Measurements from ENCODE around the gene WNT16. TPM values are rescaled to one million over a fixed set of nuclear protein-coding genes. Genes with fewer than 3 reads are reported as not detected.

The WNT16 gene
- total RNA-seq, 1 donor, result under 0.01 TPM

GRCh38 chr7:121379930-121380329 is 51.1 kb downstream of the WNT16 start:
- Histone ChIP-seq H3K79me2 (ENCODE audit: insufficient read depth, low read length) (peaks cover 71% of the 10 kb centered on the region), H3K9me3 (ENCODE audit: low read depth, low read length) (no peaks in the 10 kb centered on the region), H3K4me2 (ENCODE audit: insufficient read depth, low read length) (no peak overlapping the region), H3K27ac (ENCODE audit: low read depth, low read length) (no peak overlapping the region), H3K4me3 (ENCODE audit: insufficient read depth, low read length) (no peak overlapping the region), H3K4me1 (ENCODE audit: insufficient read depth, low read length) (peaks cover under 1% of the 10 kb centered on the region), H4K20me1 (ENCODE audit: insufficient read depth, low read length) (peaks cover 19% of the 10 kb centered on the region), H3K27me3 (ENCODE audit: insufficient read depth, low read length) (no peaks in the 10 kb centered on the region), H2AFZ (ENCODE audit: low read length) (no peak overlapping the region), H3K36me3 (ENCODE audit: insufficient read depth, low read length) (peaks cover 36% of the 10 kb centered on the region)
- no peak for DNase-seq (ENCODE audit: insufficient read length, low spot score, missing footprints)
- no peak for TF ChIP-seq CTCF (IDR thresholded peaks at IDR 0.05; ENCODE audit: extremely low read depth, low read depth, low read length)

- H3K27me3 ChIP-seq (ENCODE audit: insufficient read depth, low read length), result no peaks in the 10 kb centered on the region
- peaks cover 23% of the 10 kb centered on the region for H3K36me3 ChIP-seq (ENCODE audit: insufficient read depth, low read length)
- no peak overlapping the region for H3K27ac ChIP-seq (ENCODE audit: low read depth, low read length)
- no peaks in the 10 kb centered on the region for H3K9me3 ChIP-seq (ENCODE audit: low read depth, low read length)
- peaks cover 8% of the 10 kb centered on the region for H3K4me1 ChIP-seq (ENCODE audit: insufficient read depth, low read length)
- TF ChIP-seq CTCF (IDR thresholded peaks at IDR 0.05; ENCODE audit: extremely low read depth, low read depth, low read length), result no peak
- H2AFZ ChIP-seq (ENCODE audit: low read length), result no peak overlapping the region
- H3K4me3 ChIP-seq (ENCODE audit: insufficient read depth, low read length), result no peak overlapping the region
- peaks cover 85% of the 10 kb centered on the region for H3K79me2 ChIP-seq (ENCODE audit: insufficient read depth, low read length)
- H3K4me2 ChIP-seq (ENCODE audit: insufficient read depth, low read length), result no peak overlapping the region
- DNase-seq (ENCODE audit: insufficient read length, low spot score, missing footprints), result no peak
- peaks cover 31% of the 10 kb centered on the region for H4K20me1 ChIP-seq (ENCODE audit: insufficient read depth, low read length)
Measured at GRCh38 chr7:121382473-121382872, 53.7 kb downstream of the WNT16 start.

GRCh38 chr7:121383235-121383910 is 54.6 kb downstream of the WNT16 start:
- no peaks in the 10 kb centered on the region for H3K27me3 ChIP-seq (ENCODE audit: insufficient read depth, low read length)
- H3K9me3 ChIP-seq (ENCODE audit: low read depth, low read length), result no peaks in the 10 kb centered on the region
- no peak overlapping the region for H3K4me3 ChIP-seq (ENCODE audit: insufficient read depth, low read length)
- peaks cover 15% of the 10 kb centered on the region for H3K36me3 ChIP-seq (ENCODE audit: insufficient read depth, low read length)
- H3K4me2 ChIP-seq (ENCODE audit: insufficient read depth, low read length), result no peak overlapping the region
- TF ChIP-seq CTCF (IDR thresholded peaks at IDR 0.05; ENCODE audit: extremely low read depth, low read depth, low read length), result no peak
- H4K20me1 ChIP-seq (ENCODE audit: insufficient read depth, low read length), result peaks cover 38% of the 10 kb centered on the region
- no peak for DNase-seq (ENCODE audit: insufficient read length, low spot score, missing footprints)
- H3K4me1 ChIP-seq (ENCODE audit: insufficient read depth, low read length), result peaks cover 8% of the 10 kb centered on the region
- peaks cover 89% of the 10 kb centered on the region for H3K79me2 ChIP-seq (ENCODE audit: insufficient read depth, low read length)
- no peak overlapping the region for H3K27ac ChIP-seq (ENCODE audit: low read depth, low read length)
- no peak overlapping the region for H2AFZ ChIP-seq (ENCODE audit: low read length)

GRCh38 chr7:121384265-121384664 is 55.5 kb downstream of the WNT16 start:
- Histone ChIP-seq H3K4me3 (ENCODE audit: insufficient read depth, low read length) (no peak overlapping the region), H2AFZ (ENCODE audit: low read length) (no peak overlapping the region), H3K4me1 (ENCODE audit: insufficient read depth, low read length) (peaks cover 8% of the 10 kb centered on the region), H3K9me3 (ENCODE audit: low read depth, low read length) (no peaks in the 10 kb centered on the region), H3K79me2 (ENCODE audit: insufficient read depth, low read length) (peaks cover 96% of the 10 kb centered on the region), H3K36me3 (ENCODE audit: insufficient read depth, low read length) (peaks cover 9% of the 10 kb centered on the region), H3K27ac (ENCODE audit: low read depth, low read length) (no peak overlapping the region), H4K20me1 (ENCODE audit: insufficient read depth, low read length) (peaks cover 44% of the 10 kb centered on the region), H3K27me3 (ENCODE audit: insufficient read depth, low read length) (no peaks in the 10 kb centered on the region), H3K4me2 (ENCODE audit: insufficient read depth, low read length) (no peak overlapping the region)
- DNase-seq (ENCODE audit: insufficient read length, low spot score, missing footprints), result no peak
- TF ChIP-seq CTCF (IDR thresholded peaks at IDR 0.05; ENCODE audit: extremely low read depth, low read depth, low read length), result no peak
